DMS79 treated with DMSO at 0.1 percent for 48 hours (cell line): ENCODE results near the gene CAPZB.
"Not testable (repeated sequence)": the region's sequence is repeated elsewhere in the genome, so short reads cannot be mapped to it uniquely, and the experiment has no call there.

Source experiments
- DNase-seq: peaks from one replicate; lab custom pipeline; 2025; lab: John Stamatoyannopoulos, UW

CAPZB gene

GRCh38 chr1:19310061-19310460 is 175.3 kb downstream of the CAPZB start:
- DNase-seq: no peak

GRCh38 chr1:19309123-19309813 is 176.1 kb downstream of the CAPZB start:
- DNase-seq: no peak

DNA sequence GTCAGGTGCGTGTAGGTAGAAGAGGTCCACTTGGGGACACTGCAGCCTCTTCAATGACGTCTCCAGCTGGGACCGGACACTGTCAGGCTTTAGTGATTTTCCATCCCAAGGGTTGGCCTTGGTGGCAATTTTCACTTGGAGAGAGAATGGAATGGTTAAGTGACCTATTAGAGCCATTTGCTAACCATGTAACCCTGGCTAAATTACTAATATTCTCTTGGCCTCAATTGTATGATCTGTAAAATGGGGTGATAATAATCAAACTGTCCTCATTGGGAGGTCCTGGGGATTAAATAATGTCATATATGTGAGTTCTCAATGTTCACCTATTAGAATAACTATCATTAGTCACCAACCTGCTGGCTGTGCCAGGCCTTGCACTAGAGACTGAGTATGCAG is 176.8 kb downstream of the CAPZB start:
- no peak for DNase-seq

DNA sequence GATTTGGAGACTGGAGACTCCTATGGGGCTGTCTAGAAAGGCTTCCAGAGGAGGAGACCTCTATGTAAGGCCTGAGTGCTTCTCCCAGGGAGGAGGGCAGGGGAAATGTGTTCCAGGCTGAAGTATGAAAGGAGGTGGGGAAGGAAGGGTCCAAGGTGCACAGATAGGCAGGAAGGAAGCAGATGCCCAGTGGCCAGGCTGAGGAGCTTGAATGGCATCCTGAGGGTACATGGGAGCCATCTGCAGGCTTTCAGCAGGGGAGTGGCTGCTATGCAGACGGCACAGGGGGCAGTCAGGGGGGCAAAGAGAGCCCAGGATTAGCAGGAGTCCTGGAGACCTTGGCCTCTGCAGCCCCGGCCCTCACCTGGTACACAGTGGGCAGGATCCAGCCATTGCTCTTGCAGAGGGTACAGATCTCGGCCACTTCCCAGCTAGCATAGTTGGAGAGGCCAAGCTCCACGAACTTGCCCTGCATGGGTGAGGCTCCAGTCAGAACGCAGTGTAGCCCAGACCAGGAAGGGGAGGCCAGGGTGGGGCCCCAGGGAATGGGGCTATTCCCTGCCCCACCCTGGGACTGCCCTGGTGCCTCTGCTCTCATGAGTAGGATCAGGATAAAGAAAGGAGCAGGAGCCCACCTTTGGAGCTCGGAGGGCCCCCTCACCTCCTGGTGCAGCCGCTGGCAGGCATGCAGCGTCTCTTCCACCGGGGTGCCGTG is 177.4 kb downstream of the CAPZB start:
- no peak for DNase-seq

- no peak for DNase-seq
Observed at GRCh38 chr1:19306941-19307340, 178.4 kb downstream of the CAPZB start.

DNA sequence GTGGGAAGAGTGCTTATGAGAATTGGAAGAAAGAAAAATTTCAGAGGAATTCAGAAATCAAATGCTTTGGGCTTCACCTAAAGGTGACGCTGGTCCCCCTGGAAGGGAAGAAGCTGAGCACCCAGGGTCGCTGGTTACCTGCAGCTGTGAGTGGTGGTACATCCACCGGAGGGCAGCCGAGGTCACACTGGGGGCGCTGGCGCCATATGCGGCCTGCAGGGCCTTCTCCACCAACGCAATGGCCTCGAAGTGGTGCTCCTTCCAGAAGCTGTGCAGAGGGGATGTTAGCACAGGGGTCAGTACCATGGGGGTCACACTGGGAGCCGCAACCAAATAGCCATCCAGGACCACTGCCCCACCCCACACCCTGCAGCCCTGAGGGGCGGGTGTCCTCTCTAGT is 179.5 kb downstream of the CAPZB start:
- DNase-seq: no peak

DNA sequence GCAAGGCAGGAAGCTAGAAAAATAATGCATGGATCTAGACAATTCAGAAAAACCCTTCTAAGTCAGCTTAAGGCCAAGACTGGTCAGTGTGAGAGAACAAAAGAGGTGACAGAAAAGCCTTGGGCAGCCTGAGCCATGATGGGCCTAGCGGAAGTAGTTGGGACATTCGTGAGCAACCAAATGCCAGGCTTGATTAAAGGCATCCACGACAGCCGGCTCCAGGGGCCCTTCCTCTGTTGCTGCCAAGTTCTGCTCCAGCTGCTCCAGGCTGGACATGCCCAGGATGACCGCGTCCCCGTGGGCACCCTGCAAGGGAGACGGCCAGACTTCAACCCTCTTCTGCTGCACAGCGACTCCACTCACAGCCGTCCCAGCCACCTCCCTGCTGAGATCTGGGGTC is 181.3 kb downstream of the CAPZB start:
- DNase-seq: not testable (repeated sequence)

GRCh38 chr1:19300211-19300610 is 185.1 kb downstream of the CAPZB start:
- no peak for DNase-seq

DNA sequence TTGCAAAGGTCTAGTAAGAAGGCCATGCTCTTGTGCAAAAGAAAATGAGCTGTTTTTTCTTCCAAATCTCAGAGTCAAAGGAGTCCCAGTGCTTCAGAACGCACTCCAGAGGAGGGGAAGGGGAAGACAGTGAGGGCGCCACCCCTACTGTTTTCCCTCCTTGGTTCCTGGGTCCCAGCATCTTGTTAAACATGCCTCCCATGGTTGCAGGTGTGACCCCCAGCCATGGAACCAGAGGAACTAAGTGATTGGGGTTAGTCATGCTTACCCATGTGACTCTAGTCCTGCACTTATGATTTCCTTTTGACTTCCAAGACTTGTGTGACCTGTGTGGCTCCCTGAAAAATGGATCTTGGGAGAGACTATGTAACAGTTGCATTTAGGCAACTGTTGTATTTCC is 190.7 kb downstream of the CAPZB start:
- DNase-seq: no peak

DNA sequence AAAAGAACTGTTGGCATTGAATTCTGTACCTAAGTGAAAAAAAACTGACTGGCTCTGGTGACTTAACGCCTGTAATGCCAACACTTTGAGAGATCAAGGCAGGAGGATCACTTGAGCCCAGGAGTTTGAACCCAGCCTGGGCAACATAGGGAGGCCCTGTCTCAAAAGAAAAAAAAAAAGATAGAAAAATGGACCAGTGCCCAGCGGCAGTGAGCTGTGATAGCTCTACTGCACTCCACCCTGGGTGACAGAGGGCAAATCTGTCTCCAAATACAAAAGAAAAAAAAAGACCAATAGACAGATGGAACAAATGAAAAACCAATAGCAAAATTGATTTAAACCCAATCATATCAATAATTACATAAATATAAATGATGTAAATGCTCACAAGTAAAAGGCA is 196.1 kb downstream of the CAPZB start:
- no peak for DNase-seq
